ENCODE measurements around the gene FYB1. TPM values are rescaled to one million over a fixed set of nuclear protein-coding genes. Genes with fewer than 3 reads are reported as not detected.

The FYB1 gene
- total RNA-seq, 1 donor from 2014 or later, result not detected

GRCh38 chr5:39193553-39194465, 25.6 kb downstream of the FYB1 start:
- TF ChIP-seq CTCF (IDR thresholded peaks at IDR 0.05; ENCODE audit: unreplicated experiment), result no peak
- Mint-ChIP-seq H3K4me3 (ENCODE audit: low read depth) (no peak overlapping the region), H3K36me3 (ENCODE audit: insufficient read depth) (no peaks in the 10 kb centered on the region), H3K27ac (no peak overlapping the region), H3K27me3 (peaks cover 8% of the 10 kb centered on the region), H3K4me1 (ENCODE audit: low read depth) (no peaks in the 10 kb centered on the region), H3K9me3 (ENCODE audit: low read depth) (no peaks in the 10 kb centered on the region)
- no peak for DNase-seq (ENCODE audit: low spot score, unreplicated experiment)

GRCh38 chr5:39192450-39193160, 26.8 kb downstream of the FYB1 start:
- TF ChIP-seq CTCF (IDR thresholded peaks at IDR 0.05; ENCODE audit: unreplicated experiment), result no peak
- H3K4me3 Mint-ChIP-seq (ENCODE audit: low read depth), result no peak overlapping the region

DNA sequence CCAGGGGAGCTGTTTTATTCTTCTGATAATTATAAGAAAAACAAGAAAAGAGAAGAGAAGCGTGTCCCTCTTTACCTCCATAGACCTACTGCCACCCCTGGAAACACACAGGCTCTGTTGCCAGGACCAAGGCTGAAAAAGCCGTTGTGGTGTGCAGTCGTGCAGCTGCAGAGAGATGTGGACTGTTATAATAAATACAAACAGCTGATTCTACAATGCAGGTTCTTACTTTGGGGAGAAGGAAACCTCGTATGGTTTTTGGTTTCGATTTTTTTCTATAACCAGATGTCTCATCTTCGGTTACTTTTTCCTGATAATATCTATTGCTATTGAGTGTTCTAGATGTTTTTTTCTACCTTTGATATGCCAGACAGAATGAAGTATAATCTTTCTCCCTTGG, 28.1 kb downstream of the FYB1 start:
- DNase-seq (ENCODE audit: low spot score, unreplicated experiment), result no peak
- Mint-ChIP-seq H3K36me3 (ENCODE audit: insufficient read depth) (no peaks in the 10 kb centered on the region), H3K27ac (no peak overlapping the region), H3K4me3 (ENCODE audit: low read depth) (no peak overlapping the region), H3K4me1 (ENCODE audit: low read depth) (no peaks in the 10 kb centered on the region), H3K9me3 (ENCODE audit: low read depth) (no peaks in the 10 kb centered on the region), H3K27me3 (peaks cover 8% of the 10 kb centered on the region)
- no peak for TF ChIP-seq CTCF (IDR thresholded peaks at IDR 0.05; ENCODE audit: unreplicated experiment)

More at GRCh38 chr5:39192450-39193160, 26.8 kb downstream of the FYB1 start:
- Mint-ChIP-seq H3K9me3 (ENCODE audit: low read depth) (no peaks in the 10 kb centered on the region), H3K4me1 (ENCODE audit: low read depth) (no peaks in the 10 kb centered on the region), H3K36me3 (ENCODE audit: insufficient read depth) (no peaks in the 10 kb centered on the region), H3K27me3 (peaks cover 8% of the 10 kb centered on the region), H3K27ac (no peak overlapping the region)
- DNase-seq (ENCODE audit: low spot score, unreplicated experiment), result no peak

- no peak for TF ChIP-seq CTCF (IDR thresholded peaks at IDR 0.05; ENCODE audit: unreplicated experiment)
- no peaks in the 10 kb centered on the region for H3K9me3 Mint-ChIP-seq (ENCODE audit: low read depth)
- H3K4me3 Mint-ChIP-seq (ENCODE audit: low read depth), result no peak overlapping the region
- H3K36me3 Mint-ChIP-seq (ENCODE audit: insufficient read depth), result no peaks in the 10 kb centered on the region
- H3K4me1 Mint-ChIP-seq (ENCODE audit: low read depth), result no peaks in the 10 kb centered on the region
- DNase-seq (ENCODE audit: low spot score, unreplicated experiment), result no peak
- peak overlapping the region; percentile 42 for H3K27ac Mint-ChIP-seq
- H3K27me3 Mint-ChIP-seq, result peaks cover 8% of the 10 kb centered on the region
Observed at GRCh38 chr5:39190311-39191102, 28.9 kb downstream of the FYB1 start.
